ENCODE data around the gene MYO16.

GRCh38 chr13:108742701-108743451 lies 113.5 kb downstream of the MYO16 start:
- TF ChIP-seq CTCF (conservative IDR thresholded peaks at IDR 0.05; ENCODE audit: low read length) (no peak), EZH2phosphoT487 (IDR thresholded peaks at IDR 0.05; ENCODE audit: borderline replicate concordance) (no peak)
